Suppressor macrophage treated with lipopolysaccharide for 4 hours (primary cell): Measurements from ENCODE around the gene SERPINA6.
"Not testable (repeated sequence)": the region's sequence is repeated elsewhere in the genome, so short reads cannot be mapped to it uniquely, and the experiment has no call there.

Experiments
- DNase-seq: peaks from one replicate; pipeline ENCODE4 v3.0.0-alpha.2; 2020

Gene SERPINA6

GRCh38 chr14:94354190-94354589, 31.1 kb upstream of the SERPINA6 start:
- DNase-seq: not testable (repeated sequence)

- no peak for DNase-seq
These were observed 26.1 kb upstream of the SERPINA6 start for GRCh38 chr14:94349276-94349675.

GRCh38 chr14:94348836-94349235, 25.7 kb upstream of the SERPINA6 start:
- DNase-seq: no peak

GRCh38 chr14:94346841-94347240, 23.7 kb upstream of the SERPINA6 start:
- no peak for DNase-seq

- peak; percentile 84 for DNase-seq
These were observed 23.1 kb upstream of the SERPINA6 start for GRCh38 chr14:94346065-94346786.

- peak; percentile 59 for DNase-seq
These were observed 22.4 kb upstream of the SERPINA6 start for GRCh38 chr14:94345344-94346064.

GRCh38 chr14:94344389-94344788, 21.3 kb upstream of the SERPINA6 start:
- no peak for DNase-seq

- DNase-seq: no peak
These were observed 20.3 kb upstream of the SERPINA6 start for GRCh38 chr14:94343238-94344005.

- peak; percentile 90 for DNase-seq
These were observed 19.3 kb upstream of the SERPINA6 start for GRCh38 chr14:94342334-94342934.

- DNase-seq: peak; percentile 59
These were observed 18.7 kb upstream of the SERPINA6 start for GRCh38 chr14:94341656-94342333.

- no peak for DNase-seq
These were observed 17.4 kb upstream of the SERPINA6 start for GRCh38 chr14:94340533-94340932.

GRCh38 chr14:94338023-94338422, 14.9 kb upstream of the SERPINA6 start:
- DNase-seq: no peak

- peak; percentile 54 for DNase-seq
These were observed 14.1 kb upstream of the SERPINA6 start for GRCh38 chr14:94337274-94337673.

- DNase-seq: no peak
These were observed 11.7 kb upstream of the SERPINA6 start for GRCh38 chr14:94334872-94335271.

GRCh38 chr14:94332587-94332986, 9.5 kb upstream of the SERPINA6 start:
- DNase-seq: no peak

GRCh38 chr14:94332063-94332583, 9.0 kb upstream of the SERPINA6 start:
- no peak for DNase-seq

GRCh38 chr14:94331462-94331861, 8.3 kb upstream of the SERPINA6 start:
- DNase-seq: no peak

- DNase-seq: no peak
These were observed 7.7 kb upstream of the SERPINA6 start for GRCh38 chr14:94330857-94331256.

- no peak for DNase-seq
These were observed 7.3 kb upstream of the SERPINA6 start for GRCh38 chr14:94330432-94330831.

GRCh38 chr14:94329857-94330256, 6.7 kb upstream of the SERPINA6 start:
- DNase-seq: no peak

GRCh38 chr14:94328196-94328595, 5.1 kb upstream of the SERPINA6 start:
- no peak for DNase-seq
